ENCODE results near the gene OGFR. TPM values are rescaled to one million over a fixed set of nuclear protein-coding genes. Genes with fewer than 3 reads are reported as not detected.

The OGFR gene
- total RNA-seq, 1 experiment from 2014 or later: 80.1 TPM

DNA sequence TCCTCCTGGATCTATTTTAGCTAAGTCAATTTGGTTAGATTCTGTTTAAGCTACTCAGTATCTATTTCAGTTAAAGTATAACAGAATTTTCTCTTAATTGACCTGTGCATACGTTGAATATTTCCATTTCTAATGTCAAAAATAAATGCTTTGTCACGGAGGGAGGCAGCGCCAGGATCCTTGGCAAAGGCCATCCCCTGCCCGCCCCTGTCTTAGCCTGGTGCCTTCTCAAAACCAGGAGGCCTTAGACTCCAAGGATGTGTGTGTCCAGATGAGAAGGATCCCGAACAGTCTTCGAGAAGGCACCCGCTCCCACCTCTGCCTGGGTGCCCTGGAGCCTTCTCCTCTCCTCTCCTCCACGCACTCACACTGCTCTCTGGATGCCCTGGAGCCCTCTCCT lies 34.6 kb downstream of the OGFR start:
- CTCF ChIA-PET: interaction anchor here (0.7 kb wide), 1 partner anchor 185 kb away, joined by 3 read pairs; no protein-coding TSS in a partner anchor
- no TSS peak for BruUV-seq (replicated peaks)
- Mint-ChIP-seq H3K4me3 (ENCODE audit: low read depth, unreplicated experiment) (no peak overlapping the region), H3K27ac (ENCODE audit: unreplicated experiment) (no peak overlapping the region), H3K9me3 (ENCODE audit: low read depth, unreplicated experiment) (no peaks in the 10 kb centered on the region), H3K36me3 (ENCODE audit: insufficient read depth, unreplicated experiment) (peaks cover 6% of the 10 kb centered on the region), H3K27me3 (ENCODE audit: unreplicated experiment) (peaks cover 27% of the 10 kb centered on the region), H3K4me1 (ENCODE audit: low read depth, unreplicated experiment) (no peaks in the 10 kb centered on the region)
- intact Hi-C loops (cut with micrococcal nuclease; ENCODE audit: unreplicated experiment): no loop called here
- no peak for DNase-seq
- TF ChIP-seq, protein P1, sequence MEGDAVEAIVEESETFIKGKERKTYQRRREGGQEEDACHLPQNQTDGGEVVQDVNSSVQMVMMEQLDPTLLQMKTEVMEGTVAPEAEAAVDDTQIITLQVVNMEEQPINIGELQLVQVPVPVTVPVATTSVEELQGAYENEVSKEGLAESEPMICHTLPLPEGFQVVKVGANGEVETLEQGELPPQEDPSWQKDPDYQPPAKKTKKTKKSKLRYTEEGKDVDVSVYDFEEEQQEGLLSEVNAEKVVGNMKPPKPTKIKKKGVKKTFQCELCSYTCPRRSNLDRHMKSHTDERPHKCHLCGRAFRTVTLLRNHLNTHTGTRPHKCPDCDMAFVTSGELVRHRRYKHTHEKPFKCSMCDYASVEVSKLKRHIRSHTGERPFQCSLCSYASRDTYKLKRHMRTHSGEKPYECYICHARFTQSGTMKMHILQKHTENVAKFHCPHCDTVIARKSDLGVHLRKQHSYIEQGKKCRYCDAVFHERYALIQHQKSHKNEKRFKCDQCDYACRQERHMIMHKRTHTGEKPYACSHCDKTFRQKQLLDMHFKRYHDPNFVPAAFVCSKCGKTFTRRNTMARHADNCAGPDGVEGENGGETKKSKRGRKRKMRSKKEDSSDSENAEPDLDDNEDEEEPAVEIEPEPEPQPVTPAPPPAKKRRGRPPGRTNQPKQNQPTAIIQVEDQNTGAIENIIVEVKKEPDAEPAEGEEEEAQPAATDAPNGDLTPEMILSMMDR (IDR thresholded peaks at IDR 0.05; ENCODE audit: unreplicated experiment): no peak

DNA sequence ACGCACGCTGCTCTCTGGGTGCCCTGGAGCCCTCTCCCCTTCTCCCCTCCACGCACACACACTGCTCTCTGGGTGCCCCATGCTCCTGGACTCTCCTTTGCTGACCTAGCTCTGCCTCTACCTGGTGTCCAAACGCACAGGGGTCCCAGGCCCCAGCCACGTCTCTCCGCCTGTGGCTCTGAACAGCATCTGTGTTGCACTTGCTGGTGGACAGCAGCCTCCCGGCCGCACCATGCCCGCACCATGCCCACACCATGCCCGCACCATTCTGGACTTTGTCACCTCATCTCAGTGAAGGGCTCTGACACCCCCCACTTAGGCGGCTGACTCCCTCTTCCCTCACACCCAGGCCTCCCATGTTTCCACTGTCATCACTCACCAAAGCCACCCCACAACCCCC lies 35.2 kb downstream of the OGFR start:
- H3K4me1 Mint-ChIP-seq (ENCODE audit: low read depth, unreplicated experiment): no peaks in the 10 kb centered on the region
- CTCF ChIA-PET: no interaction called here
- H3K36me3 Mint-ChIP-seq (ENCODE audit: insufficient read depth, unreplicated experiment): peaks cover 6% of the 10 kb centered on the region
- H3K9me3 Mint-ChIP-seq (ENCODE audit: low read depth, unreplicated experiment): no peaks in the 10 kb centered on the region
- no TSS peak for BruUV-seq (replicated peaks)
- no peak overlapping the region for H3K4me3 Mint-ChIP-seq (ENCODE audit: low read depth, unreplicated experiment)
- TF ChIP-seq, protein P1 (IDR thresholded peaks at IDR 0.05; ENCODE audit: unreplicated experiment): no peak
- H3K27me3 Mint-ChIP-seq (ENCODE audit: unreplicated experiment): peaks cover 24% of the 10 kb centered on the region
- DNase-seq: no peak
- intact Hi-C loops (cut with micrococcal nuclease; ENCODE audit: unreplicated experiment): no loop called here
- no peak overlapping the region for H3K27ac Mint-ChIP-seq (ENCODE audit: unreplicated experiment)

DNA sequence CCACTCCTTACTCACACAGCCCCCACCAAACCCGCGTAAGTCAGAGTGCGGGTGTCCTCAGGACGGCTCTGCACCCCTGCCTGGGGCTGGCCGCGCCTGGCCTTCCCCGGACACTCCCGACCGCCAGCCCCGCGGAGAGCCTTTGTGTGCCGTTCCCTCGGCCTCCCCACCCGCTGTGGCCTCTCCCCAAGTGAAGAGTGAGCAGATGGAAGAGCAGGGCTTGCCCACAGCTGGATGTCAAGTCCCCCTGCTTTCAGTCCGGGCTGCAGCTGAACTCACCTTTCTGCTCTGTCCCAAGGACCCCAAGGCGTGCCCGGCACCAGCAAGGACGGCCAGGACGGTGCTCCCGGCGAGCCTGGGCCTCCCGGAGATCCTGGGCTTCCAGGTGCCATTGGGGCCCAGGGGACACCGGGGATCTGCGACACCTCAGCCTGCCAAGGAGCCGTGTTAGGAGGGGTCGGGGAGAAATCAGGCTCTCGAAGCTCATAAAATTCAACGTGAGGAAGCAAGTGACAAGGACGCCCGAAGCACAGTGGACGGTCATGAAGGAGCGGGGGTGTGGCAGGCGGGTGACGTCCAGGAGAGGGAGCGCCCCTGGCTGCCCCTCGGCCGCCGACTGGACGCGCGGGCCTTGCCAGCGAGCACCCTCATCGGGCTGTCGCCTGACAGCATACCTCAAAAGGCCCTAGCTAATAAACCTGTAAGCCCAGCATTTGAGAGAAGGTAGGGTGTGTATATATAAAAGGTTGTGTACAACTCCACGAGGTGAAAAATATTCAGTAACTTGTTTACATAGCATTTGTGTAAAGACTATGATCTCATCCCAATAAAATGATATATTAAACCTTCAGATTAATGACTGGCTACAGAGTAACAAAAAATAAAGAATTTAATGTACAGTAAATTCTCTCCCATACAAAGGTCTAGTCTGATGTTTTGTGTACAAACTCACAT lies 35.9 kb downstream of the OGFR start:
- no peaks in the 10 kb centered on the region for H3K4me1 Mint-ChIP-seq (ENCODE audit: low read depth, unreplicated experiment)
- CTCF ChIA-PET: no interaction called here
- H3K4me3 Mint-ChIP-seq (ENCODE audit: low read depth, unreplicated experiment): no peak overlapping the region
- DNase-seq: no peak
- TF ChIP-seq, protein P1 (IDR thresholded peaks at IDR 0.05; ENCODE audit: unreplicated experiment): no peak
- no peaks in the 10 kb centered on the region for H3K9me3 Mint-ChIP-seq (ENCODE audit: low read depth, unreplicated experiment)
- peaks cover 17% of the 10 kb centered on the region for H3K27me3 Mint-ChIP-seq (ENCODE audit: unreplicated experiment)
- peaks cover 10% of the 10 kb centered on the region for H3K36me3 Mint-ChIP-seq (ENCODE audit: insufficient read depth, unreplicated experiment)
- BruUV-seq (replicated peaks): no TSS peak
- H3K27ac Mint-ChIP-seq (ENCODE audit: unreplicated experiment): no peak overlapping the region
- intact Hi-C loops (cut with micrococcal nuclease; ENCODE audit: unreplicated experiment): no loop called here

DNA sequence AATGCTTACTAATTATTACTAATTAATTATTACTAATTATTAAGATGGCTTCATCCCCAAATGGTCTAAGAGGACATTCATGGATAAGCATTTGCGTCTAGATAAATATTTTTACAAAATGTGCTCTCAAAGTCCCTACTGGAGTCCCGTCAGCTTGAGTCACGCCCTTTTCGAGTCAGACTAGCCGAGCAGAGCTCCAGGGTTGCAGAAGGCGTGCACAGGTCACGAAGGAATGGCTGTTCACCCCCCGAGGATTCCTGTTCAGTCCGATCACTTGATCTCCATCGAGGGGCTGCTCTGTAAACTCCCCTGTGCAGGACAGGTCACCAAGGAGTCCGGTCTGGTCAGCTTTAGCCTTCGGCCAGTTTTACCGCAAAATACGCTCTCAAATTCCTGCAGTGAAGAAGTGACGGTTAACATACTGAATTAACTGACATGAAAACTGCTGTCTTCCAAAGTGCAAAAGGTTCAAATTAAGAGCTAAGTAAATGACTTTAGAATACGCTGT lies 37.1 kb downstream of the OGFR start:
- intact Hi-C loops (cut with micrococcal nuclease; ENCODE audit: unreplicated experiment): no loop called here
- TF ChIP-seq, protein P1 (IDR thresholded peaks at IDR 0.05; ENCODE audit: unreplicated experiment): no peak
- Mint-ChIP-seq H3K4me1 (ENCODE audit: low read depth, unreplicated experiment) (no peaks in the 10 kb centered on the region), H3K36me3 (ENCODE audit: insufficient read depth, unreplicated experiment) (peaks cover 18% of the 10 kb centered on the region), H3K27me3 (ENCODE audit: unreplicated experiment) (peaks cover 5% of the 10 kb centered on the region), H3K27ac (ENCODE audit: unreplicated experiment) (no peak overlapping the region), H3K9me3 (ENCODE audit: low read depth, unreplicated experiment) (no peaks in the 10 kb centered on the region), H3K4me3 (ENCODE audit: low read depth, unreplicated experiment) (no peak overlapping the region)
- BruUV-seq (replicated peaks): no TSS peak
- DNase-seq: no peak
- CTCF ChIA-PET: no interaction called here

Data from Calu3 (cell line).